Stimulated activated CD4-positive, alpha-beta T cell treated with anti-CD3 and anti-CD28 coated beads, Interleukin-2, amount 100 ng/mL, for 48 hours (primary cell): Measurements from ENCODE around the gene HELT.
A peak's percentile ranks its signal among the peaks of the same experiment; 100 is the strongest.
"Not testable (repeated sequence)": the region's sequence is repeated elsewhere in the genome, so short reads cannot be mapped to it uniquely, and the experiment has no call there.

ENCODE experiments used
- DNase-seq, 2 donors: peaks; one replicate each; pipeline ENCODE4 v3.0.0-alpha.2; 2020

Gene HELT

DNA sequence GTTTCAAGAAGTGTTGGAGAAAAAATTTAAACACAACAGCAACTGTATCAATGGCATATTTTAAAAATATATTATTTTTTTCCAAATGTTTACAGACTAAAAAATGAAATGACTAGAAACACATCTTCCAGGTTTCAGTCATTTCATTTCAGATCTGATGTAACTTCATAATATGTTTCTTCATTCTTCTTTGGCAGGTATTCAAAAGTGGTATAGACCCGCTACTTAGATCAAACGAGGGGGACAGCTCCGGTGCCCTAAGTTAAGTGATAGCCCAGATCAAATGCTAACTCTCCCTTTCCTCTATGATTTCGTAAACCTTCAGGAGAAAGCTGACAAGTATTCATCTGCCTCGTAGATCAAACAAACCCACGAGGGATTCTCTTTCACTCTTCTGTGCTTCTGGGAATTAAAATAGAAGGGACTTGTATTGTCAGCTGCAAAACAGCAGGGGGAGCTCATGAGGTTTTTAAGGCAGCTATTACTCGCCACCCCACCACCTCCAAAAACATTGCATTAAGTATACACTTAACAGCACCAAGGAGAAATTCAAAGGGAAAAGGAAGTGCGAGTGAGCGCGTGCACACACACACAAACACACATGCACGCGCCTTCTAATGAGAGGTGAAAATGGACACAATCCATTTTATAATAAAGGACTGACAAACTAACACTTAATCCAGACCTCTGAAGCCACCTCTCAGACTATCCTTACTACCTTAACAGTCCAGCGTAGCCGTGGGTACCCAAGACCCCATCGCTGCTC, 21.4 kb downstream of the HELT start:
- peak; percentile 30 to 41 for DNase-seq

DNA sequence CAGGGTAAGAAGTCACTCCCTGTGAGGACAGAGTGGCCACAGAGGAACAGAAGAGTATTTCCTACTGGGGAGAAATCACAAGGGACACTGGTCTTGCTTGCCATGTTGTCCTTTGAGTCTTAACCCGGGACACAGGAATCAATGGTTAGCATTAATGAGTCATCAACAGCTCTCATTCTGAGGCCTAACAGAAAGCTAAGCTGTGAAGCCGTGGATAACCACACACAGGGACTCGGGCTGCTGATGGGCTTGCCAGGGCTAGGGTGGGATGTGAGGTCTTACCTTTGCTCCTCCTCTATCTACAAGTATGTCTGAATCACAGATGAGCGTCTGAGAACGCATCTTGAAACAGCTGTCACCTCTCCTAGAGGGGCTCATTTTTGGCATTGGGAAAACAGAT, 22.2 kb downstream of the HELT start:
- no peak for DNase-seq

DNA sequence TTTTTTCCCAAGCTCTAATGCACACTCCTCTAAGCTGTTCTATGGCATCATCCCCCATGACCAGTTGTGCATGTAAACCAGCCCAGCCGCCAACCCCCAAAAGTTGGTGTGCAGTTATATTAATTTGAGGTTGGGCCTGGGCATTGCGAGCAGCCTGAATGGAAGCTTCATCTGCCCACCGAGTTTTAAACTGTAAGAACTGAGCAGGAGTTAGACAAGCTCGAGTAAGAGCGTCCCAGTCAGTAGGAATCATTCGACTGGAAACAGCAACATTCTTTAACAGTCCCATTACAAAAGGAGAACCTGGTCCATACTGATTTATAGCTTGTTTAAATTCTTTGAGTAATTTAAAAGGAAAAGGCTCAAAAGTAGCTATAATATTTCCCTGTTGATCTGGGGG, 32.0 kb downstream of the HELT start:
- DNase-seq = not testable (repeated sequence)

DNA sequence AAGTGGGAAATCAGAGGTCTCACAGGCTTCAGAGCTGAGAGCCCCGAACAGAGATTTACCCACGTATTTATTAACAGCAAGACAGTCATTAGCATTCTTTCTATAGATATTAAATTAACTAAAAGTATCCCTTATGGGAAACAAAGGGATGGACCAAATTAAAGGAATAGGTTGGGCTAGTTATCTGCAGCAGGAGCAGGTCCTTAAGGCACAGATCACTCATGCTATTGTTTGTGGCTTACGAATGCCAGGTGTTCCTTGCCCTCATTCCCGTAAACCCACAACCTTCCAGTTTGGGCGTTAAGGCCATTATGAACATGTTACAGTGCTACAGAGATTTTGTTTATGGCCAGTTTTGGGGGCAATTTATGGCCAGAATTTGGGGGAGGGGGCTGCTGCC, 33.0 kb downstream of the HELT start:
- DNase-seq = not testable (repeated sequence)

DNA sequence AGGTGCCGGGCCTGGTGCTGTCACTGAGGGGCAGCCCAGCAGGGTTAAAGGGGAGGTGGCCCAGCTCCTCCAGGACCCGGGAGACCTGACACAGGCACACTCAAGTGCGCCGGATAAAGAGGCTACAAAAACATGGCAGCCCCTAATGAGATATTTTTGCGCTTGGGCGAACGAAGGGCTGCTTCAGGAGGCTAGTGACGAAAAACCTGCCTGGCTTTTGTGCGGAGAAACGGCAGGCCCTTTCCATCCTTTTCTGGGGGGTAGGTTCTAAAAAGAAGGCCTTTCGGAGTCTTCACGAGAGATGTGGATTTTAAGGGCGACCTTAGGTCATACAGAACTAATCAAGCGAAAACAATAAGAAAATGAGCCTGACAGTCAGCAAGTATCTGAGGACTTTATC, 35.5 kb downstream of the HELT start:
- no peak for DNase-seq

DNA sequence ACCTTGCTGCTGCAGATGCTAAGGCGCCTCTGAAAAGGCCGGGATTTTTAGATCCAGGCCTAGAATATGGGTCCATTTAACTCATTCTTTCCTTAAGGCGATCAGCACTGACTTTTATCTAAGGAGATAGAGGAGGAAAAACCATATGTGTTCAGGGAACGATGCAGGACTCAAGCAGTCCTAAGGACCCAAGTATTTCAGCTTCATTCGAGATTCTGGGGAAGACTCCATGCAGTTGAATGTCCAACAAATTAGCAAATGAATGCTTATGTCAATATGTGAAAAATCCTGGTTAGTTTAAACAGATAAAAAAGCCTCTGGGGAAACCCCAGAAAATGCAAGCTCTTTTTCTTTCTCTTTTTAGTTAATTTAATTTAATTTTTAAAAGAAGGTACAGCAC, 36.0 kb downstream of the HELT start:
- no peak for DNase-seq

DNA sequence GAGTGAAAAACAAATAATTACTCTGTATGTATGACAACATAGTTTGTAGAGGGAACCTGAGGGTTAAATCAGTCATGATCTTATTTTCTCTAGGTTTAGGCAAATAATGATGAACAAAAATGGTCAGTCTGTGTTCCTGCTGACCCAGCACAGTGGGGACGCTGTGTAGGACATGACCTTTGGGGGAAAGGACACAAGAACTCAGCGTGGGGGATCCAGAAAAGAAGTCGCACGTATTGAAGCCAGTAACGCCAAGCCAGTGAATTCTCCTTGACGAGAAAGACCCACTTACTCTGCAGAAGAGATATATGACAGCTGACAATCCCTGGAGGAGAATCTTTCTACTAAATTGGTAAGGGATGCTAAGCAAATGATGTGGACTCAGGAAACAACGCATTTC, 36.6 kb downstream of the HELT start:
- no peak for DNase-seq

DNA sequence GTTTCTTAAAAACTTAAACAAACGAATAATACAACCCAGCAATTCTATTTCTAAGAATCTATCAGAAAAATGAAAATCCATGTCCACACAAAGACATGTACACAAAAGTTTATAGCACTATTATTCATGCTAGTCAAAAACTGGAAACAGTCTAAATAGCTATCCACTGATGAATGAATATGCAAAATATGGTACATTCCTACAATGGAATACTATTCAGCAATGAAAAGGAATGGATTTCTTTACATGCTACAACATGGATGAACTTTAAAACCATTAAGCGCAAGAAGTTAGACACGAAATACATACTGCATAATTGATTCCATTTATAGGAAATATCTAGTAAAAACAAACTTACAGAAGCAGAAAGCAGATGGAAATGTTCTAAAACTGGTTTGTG, 43.3 kb downstream of the HELT start:
- DNase-seq = no peak

DNA sequence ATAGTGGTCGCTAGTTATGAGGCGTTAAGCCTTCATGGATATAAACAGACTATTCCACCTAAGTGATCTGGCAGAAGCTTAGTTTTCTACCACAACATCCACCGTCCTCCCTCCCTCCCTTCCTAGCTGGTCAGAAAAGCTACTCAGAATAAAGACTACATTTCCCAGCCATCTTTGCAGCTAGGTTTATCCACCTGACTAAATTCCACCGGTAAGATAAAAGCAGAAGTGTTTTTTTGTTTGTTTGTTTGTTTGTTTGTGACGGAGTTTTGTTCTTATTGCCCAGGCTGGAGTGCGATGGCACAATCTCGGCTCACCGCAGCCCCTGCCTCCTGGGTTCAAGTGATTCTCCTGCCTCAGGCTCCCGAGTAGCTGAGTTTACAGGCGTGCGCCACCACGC, 44.3 kb downstream of the HELT start:
- DNase-seq = no peak

DNA sequence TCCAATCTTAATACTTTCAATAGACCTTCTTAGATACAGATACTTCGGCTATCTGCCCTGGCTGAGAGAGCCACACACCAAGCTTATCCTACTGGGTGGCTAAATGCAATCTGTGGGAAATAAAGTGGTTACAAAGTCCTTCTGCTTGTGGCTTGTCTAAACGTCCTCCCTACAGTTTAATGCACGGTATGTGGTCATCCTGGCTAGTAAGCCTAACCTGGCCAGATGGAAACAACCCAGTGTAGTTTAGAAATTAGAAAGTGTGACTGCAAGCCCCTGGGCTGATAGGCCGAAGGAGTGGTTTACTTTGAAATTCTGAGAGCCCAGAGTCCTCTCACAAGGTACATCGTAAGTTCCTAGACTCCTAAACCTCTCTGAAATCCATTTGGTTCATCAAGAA, 47.9 kb downstream of the HELT start:
- no peak for DNase-seq

DNA sequence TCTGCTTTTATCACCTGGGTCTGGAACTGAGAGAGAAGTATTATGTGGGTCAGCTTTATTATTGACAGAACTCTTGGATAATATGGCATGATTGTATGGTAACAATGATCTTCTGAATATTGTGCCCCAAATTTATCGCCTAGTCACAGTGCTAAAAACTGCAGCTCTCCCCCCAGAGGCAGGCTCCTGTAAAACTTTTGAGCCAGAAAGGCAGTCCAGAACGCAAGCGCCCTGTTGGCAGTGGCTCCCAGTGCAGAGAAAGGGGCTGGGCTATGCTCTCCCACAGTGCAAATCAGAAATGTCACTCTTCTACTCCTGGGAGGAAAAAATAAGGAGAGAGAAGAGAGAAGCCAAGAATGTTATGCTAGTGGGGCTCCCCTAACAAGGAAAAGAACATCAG, 50.5 kb downstream of the HELT start:
- DNase-seq = no peak
